Erythroblast (primary cell): Measurements from ENCODE around the gene MAP3K13.

ENCODE experiments used
- GATA1 ChIP-seq: IDR thresholded peaks from 2 replicates; pipeline ENCODE4 v1.6.1; 2011; ENCODE audit warnings: low read depth, mild to moderate bottlenecking, control low read depth, low read length, moderate library complexity
- POLR2A ChIP-seq: IDR thresholded peaks from 2 replicates; pipeline ENCODE4 v1.6.1; 2011; ENCODE audit warnings: mild to moderate bottlenecking, low read length

GRCh38 chr3:185502987-185503386 lies 140.1 kb downstream of the MAP3K13 start:
- TF ChIP-seq POLR2A, result no peak
- TF ChIP-seq GATA1, result no peak
